ENCODE measurements around the gene DHX35. TPM values are rescaled to one million over a fixed set of nuclear protein-coding genes. Genes with fewer than 3 reads are reported as not detected.

Gene DHX35
- total RNA-seq, 1 experiment from 2014 or later: 11.2 TPM

DNA sequence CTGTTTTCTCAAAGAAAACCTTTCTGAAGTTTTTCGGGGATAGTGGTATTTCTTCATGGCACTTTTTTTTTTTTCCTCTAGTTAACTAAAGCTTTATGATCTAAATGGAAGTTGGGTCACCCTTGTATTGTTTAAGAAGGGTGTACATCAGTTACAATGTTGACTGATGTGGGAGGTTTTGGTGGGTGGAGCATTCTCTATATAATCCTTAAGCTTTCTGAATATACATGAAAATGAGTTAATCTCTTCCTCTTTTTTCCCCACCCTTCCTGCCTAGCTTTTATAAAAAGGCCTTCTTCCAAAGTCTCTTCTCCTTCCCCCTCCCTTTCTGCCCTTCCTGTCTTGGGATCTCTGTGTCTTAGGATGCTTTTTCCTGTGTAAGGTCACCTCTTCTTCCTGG, 47.2 kb downstream of the DHX35 start (continued):
- TF ChIP-seq CTCF (IDR thresholded peaks at IDR 0.05 in 2 of 3, conservative IDR thresholded peaks at IDR 0.05 in 1 of 3; ENCODE audit: borderline replicate concordance in 1 of 3, insufficient read depth in 1 of 3, low read depth in 2 of 3, low read length in 2 of 3): no peak

- H3K9me3 ChIP-seq (ENCODE audit: control insufficient read depth in 1 of 2, insufficient read depth in 1 of 2, low read depth in 1 of 2, low read length in 2 of 2): no peaks in the 10 kb centered on the region
- no peak overlapping the region for H3K4me2 ChIP-seq (ENCODE audit: low read length)
- no TSS peak for BruUV-seq (replicated peaks)
- no peak overlapping the region for H3K4me3 ChIP-seq (replicated peaks in 1 of 2; ENCODE audit: low read depth in 1 of 2, low read length in 2 of 2)
- ChIA-PET POLR2A (no interaction called here), RAD21 (ENCODE audit: low non-redundant PET in 1 of 2, low total read pairs in 2 of 2, uncharacterized antibody in 2 of 2, unreplicated experiment in 2 of 2) (no interaction called here), CTCF (no interaction called here)
- DNase-seq (ENCODE audit: low read depth, low spot score) (no peak), ATAC-seq (no peak)
- no peak overlapping the region for H3K9ac ChIP-seq (ENCODE audit: low read length)
- no peak overlapping the region for H3K27ac ChIP-seq (ENCODE audit: low read depth, low read length)
- no peaks in the 10 kb centered on the region for H3K27me3 ChIP-seq (ENCODE audit: insufficient read depth, low read length)
- H3K79me2 ChIP-seq (ENCODE audit: insufficient read depth, low read length): no peaks in the 10 kb centered on the region
- TF ChIP-seq JUND (IDR thresholded peaks at IDR 0.05) (no peak), SRF (IDR thresholded peaks at IDR 0.05; ENCODE audit: low read depth) (no peak), EZH2phosphoT487 (IDR thresholded peaks at IDR 0.05; ENCODE audit: borderline replicate concordance) (no peak), ZBTB33 (IDR thresholded peaks at IDR 0.05; ENCODE audit: extremely low read depth, insufficient replicate concordance, low read length) (no peak), ATF3 (IDR thresholded peaks at IDR 0.05) (no peak), CTCF (IDR thresholded peaks at IDR 0.05 in 2 of 3, conservative IDR thresholded peaks at IDR 0.05 in 1 of 3; ENCODE audit: borderline replicate concordance in 1 of 3, insufficient read depth in 1 of 3, low read depth in 2 of 3, low read length in 2 of 3) (no peak), EGR1 (IDR thresholded peaks at IDR 0.05; ENCODE audit: low read depth) (no peak), FOSL1 (IDR thresholded peaks at IDR 0.05; ENCODE audit: low read depth) (no peak), SIN3A (IDR thresholded peaks at IDR 0.05; ENCODE audit: low read depth) (no peak), CBX3 (IDR thresholded peaks at IDR 0.05; ENCODE audit: low read depth) (no peak), ELF1 (IDR thresholded peaks at IDR 0.05; ENCODE audit: borderline replicate concordance, low read depth) (no peak), POLR2A (IDR thresholded peaks at IDR 0.05; ENCODE audit: borderline replicate concordance, extremely low read depth, insufficient read depth, insufficient read length) (no peak), EZH2 (IDR thresholded peaks at IDR 0.05) (no peak), ZNF274 (IDR thresholded peaks at IDR 0.05; ENCODE audit: low read depth, low read length) (no peak), SP1 (IDR thresholded peaks at IDR 0.05; ENCODE audit: low read depth) (no peak), MAX (IDR thresholded peaks at IDR 0.05) (no peak), RAD21 (IDR thresholded peaks at IDR 0.05; ENCODE audit: low read depth) (no peak), ZFX (IDR thresholded peaks at IDR 0.05) (no peak)
- no peaks in the 10 kb centered on the region for H4K20me1 ChIP-seq (ENCODE audit: insufficient read depth)
- no peaks in the 10 kb centered on the region for H3K4me1 ChIP-seq (ENCODE audit: control insufficient read depth in 1 of 2, insufficient read depth in 2 of 2, low read length in 2 of 2)
- H3K36me3 ChIP-seq (ENCODE audit: control insufficient read depth in 1 of 2, insufficient read depth in 2 of 2, low read length in 2 of 2): peaks cover 13 to 31% of the 10 kb centered on the region in 2 experiments; a peak in 3 of 4 replicates
- H2AFZ ChIP-seq (ENCODE audit: low read depth, low read length, poor library complexity, severe bottlenecking): no peak overlapping the region
- intact Hi-C loops (cut with micrococcal nuclease): no loop called here
- no peaks in the 10 kb centered on the region for H3K9me2 ChIP-seq (ENCODE audit: insufficient read depth)
Measured at GRCh38 chr20:39010496-39010895, 48.4 kb downstream of the DHX35 start.

Data from HCT116 (cell line).